ENCODE results near the gene EIF4A3.

DNA sequence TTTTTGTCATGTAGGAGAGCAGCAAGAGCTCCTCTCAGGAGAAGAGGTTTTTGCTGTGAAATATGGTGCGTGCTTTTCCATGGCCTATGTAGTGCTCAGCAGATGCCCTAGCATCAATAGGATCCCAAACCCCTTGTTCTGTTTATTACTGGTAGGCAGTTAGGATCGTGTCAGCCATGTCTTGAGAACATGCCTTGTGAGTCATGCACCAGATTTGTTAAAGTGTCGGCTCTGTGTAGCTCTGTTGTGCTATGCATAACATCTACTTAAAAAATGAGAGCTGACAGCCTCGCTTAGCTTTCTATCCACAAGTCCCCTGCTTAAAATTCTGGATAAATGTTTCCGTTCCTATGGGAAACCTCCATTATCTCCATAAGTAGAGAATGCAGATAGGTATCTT is 4.4 kb upstream of the EIF4A3 start:
- TF ChIP-seq, protein P1, sequence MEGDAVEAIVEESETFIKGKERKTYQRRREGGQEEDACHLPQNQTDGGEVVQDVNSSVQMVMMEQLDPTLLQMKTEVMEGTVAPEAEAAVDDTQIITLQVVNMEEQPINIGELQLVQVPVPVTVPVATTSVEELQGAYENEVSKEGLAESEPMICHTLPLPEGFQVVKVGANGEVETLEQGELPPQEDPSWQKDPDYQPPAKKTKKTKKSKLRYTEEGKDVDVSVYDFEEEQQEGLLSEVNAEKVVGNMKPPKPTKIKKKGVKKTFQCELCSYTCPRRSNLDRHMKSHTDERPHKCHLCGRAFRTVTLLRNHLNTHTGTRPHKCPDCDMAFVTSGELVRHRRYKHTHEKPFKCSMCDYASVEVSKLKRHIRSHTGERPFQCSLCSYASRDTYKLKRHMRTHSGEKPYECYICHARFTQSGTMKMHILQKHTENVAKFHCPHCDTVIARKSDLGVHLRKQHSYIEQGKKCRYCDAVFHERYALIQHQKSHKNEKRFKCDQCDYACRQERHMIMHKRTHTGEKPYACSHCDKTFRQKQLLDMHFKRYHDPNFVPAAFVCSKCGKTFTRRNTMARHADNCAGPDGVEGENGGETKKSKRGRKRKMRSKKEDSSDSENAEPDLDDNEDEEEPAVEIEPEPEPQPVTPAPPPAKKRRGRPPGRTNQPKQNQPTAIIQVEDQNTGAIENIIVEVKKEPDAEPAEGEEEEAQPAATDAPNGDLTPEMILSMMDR (IDR thresholded peaks at IDR 0.05): no peak
- TF ChIP-seq EP300 (IDR thresholded peaks at IDR 0.05) (no peak), POLR2A (IDR thresholded peaks at IDR 0.05) (no peak)

All from tibial nerve (tissue), 4 donors.